D721Med (cell line): ENCODE data around the gene HSF5.

Experiments used
- DNase-seq: peaks from one replicate; pipeline ENCODE4 v3.0.0; 2011; ENCODE audit warnings: low spot score; ENCODE audit not compliant: insufficient read length
- FAIRE-seq: peaks from 2 replicates; lab custom pipeline; 2011; peaks lifted over from hg19 to GRCh38; lab: Jason Lieb, UNC
- TF ChIP-seq, protein P1 (sequence below): IDR thresholded peaks from 2 replicates; pipeline ENCODE4 v1.5.1; 2012; ENCODE audit warnings: mild to moderate bottlenecking, control low read depth; ENCODE audit not compliant: insufficient read depth; ENCODE audit errors: missing control alignments

Gene HSF5

DNA sequence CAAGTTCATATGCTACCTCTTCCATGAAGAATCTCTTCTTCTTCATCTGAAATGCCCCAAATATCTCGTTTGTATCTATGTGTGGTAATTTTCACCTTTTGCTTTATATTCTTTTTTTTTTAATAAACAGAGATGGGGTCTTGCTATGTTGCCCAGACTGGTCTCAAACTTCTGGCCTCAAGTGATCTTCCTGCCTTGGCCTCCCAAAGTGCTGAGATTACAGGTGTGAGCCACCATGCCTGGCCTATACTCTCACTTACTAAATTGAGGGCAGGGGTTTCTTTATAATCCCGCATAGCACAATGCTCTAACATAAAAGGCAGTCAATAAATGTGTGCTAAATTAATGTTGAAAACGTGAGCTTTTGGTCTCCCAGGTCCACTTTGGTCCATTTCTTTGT lies 101.5 kb downstream of the HSF5 start:
- TF ChIP-seq, protein P1, sequence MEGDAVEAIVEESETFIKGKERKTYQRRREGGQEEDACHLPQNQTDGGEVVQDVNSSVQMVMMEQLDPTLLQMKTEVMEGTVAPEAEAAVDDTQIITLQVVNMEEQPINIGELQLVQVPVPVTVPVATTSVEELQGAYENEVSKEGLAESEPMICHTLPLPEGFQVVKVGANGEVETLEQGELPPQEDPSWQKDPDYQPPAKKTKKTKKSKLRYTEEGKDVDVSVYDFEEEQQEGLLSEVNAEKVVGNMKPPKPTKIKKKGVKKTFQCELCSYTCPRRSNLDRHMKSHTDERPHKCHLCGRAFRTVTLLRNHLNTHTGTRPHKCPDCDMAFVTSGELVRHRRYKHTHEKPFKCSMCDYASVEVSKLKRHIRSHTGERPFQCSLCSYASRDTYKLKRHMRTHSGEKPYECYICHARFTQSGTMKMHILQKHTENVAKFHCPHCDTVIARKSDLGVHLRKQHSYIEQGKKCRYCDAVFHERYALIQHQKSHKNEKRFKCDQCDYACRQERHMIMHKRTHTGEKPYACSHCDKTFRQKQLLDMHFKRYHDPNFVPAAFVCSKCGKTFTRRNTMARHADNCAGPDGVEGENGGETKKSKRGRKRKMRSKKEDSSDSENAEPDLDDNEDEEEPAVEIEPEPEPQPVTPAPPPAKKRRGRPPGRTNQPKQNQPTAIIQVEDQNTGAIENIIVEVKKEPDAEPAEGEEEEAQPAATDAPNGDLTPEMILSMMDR: no peak
- FAIRE-seq (no peak), DNase-seq (no peak)

DNA sequence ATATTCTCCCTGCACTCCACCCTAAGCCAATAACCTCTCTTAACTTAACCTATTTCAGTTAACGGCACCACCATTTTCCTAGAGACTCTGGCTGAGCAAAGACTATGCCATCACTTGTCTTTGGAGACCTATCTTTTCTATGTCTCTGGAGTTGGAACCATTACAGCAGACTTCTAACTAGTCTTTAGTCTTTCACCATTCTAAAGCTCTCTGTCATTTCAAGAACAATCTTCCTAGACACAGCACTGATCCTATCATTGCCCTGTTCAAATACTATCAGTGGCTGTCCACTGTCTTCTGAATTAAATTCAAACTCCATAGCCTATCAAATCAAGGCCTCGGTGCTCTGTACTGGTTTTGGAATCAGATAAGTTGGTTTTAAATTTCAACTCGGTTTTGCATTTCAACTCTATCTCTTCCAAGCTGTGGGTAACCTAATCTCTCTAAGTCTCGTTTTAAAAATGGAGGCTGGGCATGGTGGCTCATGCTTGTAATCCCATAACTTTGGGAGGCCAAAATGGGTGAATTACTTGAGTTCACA lies 102.8 kb downstream of the HSF5 start:
- DNase-seq (no peak), FAIRE-seq (no peak)
- TF ChIP-seq, protein P1: no peak

DNA sequence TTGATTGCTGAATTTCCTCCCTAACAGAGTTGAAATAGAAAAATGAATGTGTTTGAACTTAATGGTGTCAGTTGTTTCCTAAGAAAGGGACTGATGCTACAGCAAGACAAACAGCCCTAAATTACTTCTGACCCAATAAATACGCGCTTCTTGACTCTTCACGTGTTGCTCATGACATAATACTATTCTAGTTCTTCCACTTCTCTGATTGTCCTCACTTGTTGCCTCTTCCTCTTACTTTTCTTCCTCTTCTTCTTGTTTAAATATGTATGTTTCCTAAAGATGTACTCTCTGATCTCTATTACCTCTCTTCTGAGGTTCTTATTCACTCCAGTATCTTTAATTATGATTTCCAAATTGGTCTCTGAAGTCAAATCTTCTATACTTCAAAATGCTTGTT lies 103.3 kb downstream of the HSF5 start:
- no peak for FAIRE-seq
- TF ChIP-seq, protein P1: no peak
- DNase-seq: no peak

DNA sequence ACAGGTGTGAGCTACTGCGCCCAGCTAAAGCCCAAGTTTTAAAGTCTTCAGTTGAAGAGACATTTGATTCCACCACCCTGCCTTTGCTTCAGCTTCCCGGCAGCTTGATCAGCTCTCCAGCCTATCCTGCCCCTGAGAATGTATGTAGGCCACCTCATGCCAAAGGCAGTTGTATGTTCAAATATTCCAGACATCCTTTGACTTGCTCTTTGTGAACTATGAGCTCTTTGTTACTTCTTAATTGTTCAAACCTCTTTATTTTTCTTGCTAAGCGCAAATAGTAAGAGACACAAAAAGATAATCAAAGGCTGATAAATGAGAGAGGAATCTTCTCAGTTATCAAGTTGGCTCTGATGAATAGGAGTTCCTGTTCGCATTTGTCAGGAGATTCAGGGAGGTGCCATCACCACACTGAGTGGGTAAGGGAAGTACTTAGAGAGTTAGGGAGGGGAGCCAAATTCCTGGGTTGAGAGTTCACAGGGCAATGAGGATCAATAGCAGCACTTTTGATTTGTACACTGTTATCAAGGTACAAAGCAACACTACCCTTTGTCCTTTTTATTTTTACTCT lies 104.2 kb downstream of the HSF5 start:
- TF ChIP-seq, protein P1: no peak
- no peak for FAIRE-seq
- no peak for DNase-seq

DNA sequence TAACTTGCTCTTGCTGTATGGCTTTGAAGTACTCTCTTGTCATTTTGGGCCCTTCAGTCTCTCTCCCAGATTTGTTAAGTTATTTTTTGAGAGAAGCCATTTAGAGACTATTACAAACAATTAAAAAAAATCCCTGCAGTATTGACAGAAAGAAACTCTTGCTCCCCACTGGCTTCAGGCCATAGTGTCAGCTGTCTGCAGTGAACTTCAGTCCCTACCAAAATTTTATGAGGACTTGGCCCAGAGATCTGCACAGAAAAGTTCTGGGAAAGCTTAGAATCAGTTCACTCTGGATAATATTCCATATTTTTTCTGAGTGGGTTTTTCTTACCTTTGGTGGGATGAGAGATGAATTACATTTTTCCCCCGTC lies 105.4 kb downstream of the HSF5 start:
- DNase-seq (no peak), FAIRE-seq (no peak)
- TF ChIP-seq, protein P1: no peak

DNA sequence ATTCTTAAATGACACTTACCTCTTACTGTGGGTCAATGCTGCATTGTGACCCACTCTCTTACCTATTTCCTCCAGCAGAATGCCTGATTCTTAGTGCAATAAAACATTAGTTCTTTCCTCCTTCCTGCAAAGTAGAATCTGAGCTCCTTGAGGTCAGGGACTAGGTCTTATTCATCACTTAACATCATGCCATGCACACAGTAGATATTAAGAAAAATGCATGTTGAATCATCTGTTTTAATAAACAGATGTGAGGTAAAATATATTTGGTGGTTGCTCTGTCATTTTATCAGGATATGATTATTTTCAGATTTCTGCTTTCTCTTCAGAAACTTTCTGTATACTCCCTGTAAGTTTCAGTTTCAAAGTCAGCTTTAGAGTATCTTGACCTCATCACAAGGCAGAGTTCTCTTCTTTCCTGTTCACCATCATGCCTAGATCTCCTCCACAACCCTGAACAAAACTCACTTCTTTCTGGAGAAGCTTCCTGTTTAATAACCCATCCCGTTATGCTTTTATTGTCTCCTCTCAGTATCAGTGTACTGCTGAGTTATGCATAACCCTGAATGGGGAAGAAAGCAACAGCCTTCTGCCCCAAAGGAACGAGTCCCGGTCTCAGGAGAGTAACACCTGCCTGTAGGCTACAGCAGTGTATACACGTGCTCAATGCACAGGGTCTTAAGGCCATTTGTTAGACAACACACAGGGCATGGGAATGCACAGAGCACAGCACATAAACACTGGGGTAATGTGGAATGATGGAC lies 105.9 kb downstream of the HSF5 start:
- DNase-seq (no peak), FAIRE-seq (no peak)
- TF ChIP-seq, protein P1: no peak
